Measurements from ENCODE around the gene MGAT3.

- no peak for TF ChIP-seq CTCF (IDR thresholded peaks at IDR 0.05)
- no peak for TF ChIP-seq POLR2A (IDR thresholded peaks at IDR 0.05)
These were observed 62.3 kb downstream of the MGAT3 start for GRCh38 chr22:39518996-39519680.
